OCI-LY7 (cell line): ENCODE data around the gene CDK17. TPM values are rescaled to one million over a fixed set of nuclear protein-coding genes. Genes with fewer than 3 reads are reported as not detected.
"Not testable (repeated sequence)": the region's sequence is repeated elsewhere in the genome, so short reads cannot be mapped to it uniquely, and the experiment has no call there.

Source experiments
- BruUV-seq: library from RNA; stranded (reverse); fragments of 400-500 nt; replicated peaks from 2 replicates; lab custom pipeline; 2021; lab: Mats Ljungman, UMichigan
- CTCF ChIA-PET: fragments of 300-600 bp; sonication (Branson Sonifier 250); formaldehyde crosslinking; loops from one replicate; lab custom pipeline; 2022; ENCODE audit warnings: antibody characterized with exemption; ENCODE audit not compliant: unreplicated experiment; lab: Charles Lee
- POLR2A ChIA-PET: fragments of 300-600 bp; sonication (Branson Sonifier 250); formaldehyde crosslinking; loops from one replicate; lab custom pipeline; 2022; ENCODE audit warnings: antibody characterized with exemption; lab: Charles Lee
- DNase-seq: peaks from one replicate; pipeline ENCODE4 v3.0.0-alpha.2; 2015; ENCODE audit warnings: low spot score
- H2AFZ ChIP-seq: fragments of 200-600 bp; sonication (generic), shearing (Covaris generic); 2 replicates; pipeline ENCODE4 v1.6.1; 2014; ENCODE audit warnings: mild to moderate bottlenecking, antibody characterized with exemption, low read length, moderate library complexity
- H3K27ac ChIP-seq: fragments of 200-600 bp; sonication (generic); 2 replicates; pipeline ENCODE4 v1.5.1; 2014; ENCODE audit warnings: mixed run types, low read depth, mild to moderate bottlenecking, moderate library complexity, low read length, inconsistent platforms; ENCODE audit not compliant: poor library complexity, severe bottlenecking
- H3K36me3 ChIP-seq: fragments of 200-600 bp; sonication (generic); 2 replicates; pipeline ENCODE4 v1.6.1; 2014; ENCODE audit warnings: mild to moderate bottlenecking, antibody characterized with exemption, low read length, moderate library complexity, mixed read lengths; ENCODE audit not compliant: insufficient read depth
- H3K4me1 ChIP-seq: fragments of 200-600 bp; sonication (generic); 2 replicates; pipeline ENCODE4 v1.5.1; 2014; ENCODE audit warnings: mild to moderate bottlenecking, low read length; ENCODE audit not compliant: insufficient read depth, poor library complexity, severe bottlenecking
- H3K4me2 ChIP-seq: fragments of 200-600 bp; sonication (generic); 2 replicates; pipeline ENCODE4 v1.6.1; 2014; ENCODE audit warnings: mild to moderate bottlenecking, low read length
- H3K4me3 ChIP-seq: fragments of 200-600 bp; sonication (generic); 2 replicates; pipeline ENCODE4 v1.5.1; 2014; ENCODE audit warnings: mild to moderate bottlenecking, low read depth, low read length; ENCODE audit not compliant: poor library complexity, severe bottlenecking
- H3K79me2 ChIP-seq: fragments of 200-600 bp; sonication (generic); 2 replicates; pipeline ENCODE4 v1.6.1; 2016; ENCODE audit warnings: low read depth, mild to moderate bottlenecking, low read length, moderate library complexity, mixed read lengths; ENCODE audit not compliant: insufficient read depth
- H3K9me2 ChIP-seq: fragments of 200-600 bp; sonication (generic); 2 replicates; pipeline ENCODE4 v1.6.1; 2016; ENCODE audit warnings: mild to moderate bottlenecking, low read length, mixed read lengths; ENCODE audit not compliant: insufficient read depth
- H3K9me3 ChIP-seq: fragments of 200-600 bp; sonication (generic); 2 replicates; pipeline ENCODE4 v1.6.1; 2014; ENCODE audit warnings: mild to moderate bottlenecking, mixed run types, low read length, mixed read lengths
- H4K20me1 ChIP-seq: fragments of 200-600 bp; sonication (generic); 2 replicates; pipeline ENCODE4 v1.6.1; 2014; ENCODE audit warnings: mild to moderate bottlenecking, antibody characterized with exemption, low read length, moderate library complexity, mixed read lengths; ENCODE audit not compliant: insufficient read depth
- CTCF ChIP-seq: fragments of 200-600 bp; sonication (generic); conservative IDR thresholded peaks from 2 replicates; pipeline ENCODE4 v1.5.1; 2014; ENCODE audit warnings: mild to moderate bottlenecking, antibody characterized with exemption, low read length, moderate library complexity, mixed read lengths
- EZH2phosphoT487 ChIP-seq: fragments of 200-600 bp; sonication (generic); IDR thresholded peaks from 2 replicates; pipeline ENCODE4 v1.6.1; 2018; ENCODE audit warnings: low read depth, borderline replicate concordance, mild to moderate bottlenecking, mixed run types, antibody characterized with exemption, low read length, moderate library complexity, mixed read lengths
- intact Hi-C: fragments of 100-400 bp; cut with micrococcal nuclease; formaldehyde crosslinking; loops from one replicate; pipeline ENCODE4 v1.10.0; 2022; ENCODE audit not compliant: unreplicated experiment
- total RNA-seq, 2 experiments: library from RNA; depleted of rRNA in 1 of 2; stranded (reverse); fragments of >200 nt in 1 of 2; shearing (Covaris generic) in 1 of 2; gene quantifications; 2 replicates each; pipeline ENCODE4 v1.2.3, GENCODE V29; 2014 to 2022

CDK17 gene
- total RNA-seq, 2 experiments from 2014 or later = 34.5 to 43.4 TPM

GRCh38 chr12:96343347-96343954, 56.8 kb downstream of the CDK17 start:
- DNase-seq = peak; percentile 10
- POLR2A ChIA-PET = interaction anchor here (1.0 kb wide), 1 partner anchor 8 kb away, joined by 3 read pairs; no protein-coding TSS in a partner anchor
- CTCF ChIA-PET = no interaction called here
- Histone ChIP-seq H3K4me2 (no peak overlapping the region), H3K79me2 (peaks cover 84% of the 10 kb centered on the region), H3K4me1 (peaks cover 28% of the 10 kb centered on the region), H3K36me3 (peaks cover 39% of the 10 kb centered on the region), H3K9me2 (no peaks in the 10 kb centered on the region), H2AFZ (no peak overlapping the region), H4K20me1 (no peaks in the 10 kb centered on the region), H3K4me3 (no peak overlapping the region), H3K9me3 (peaks cover 30% of the 10 kb centered on the region; the same call in 1 of the 2 replicates), H3K27ac (no peak overlapping the region)
- TF ChIP-seq CTCF (no peak), EZH2phosphoT487 (no peak)
- BruUV-seq = no TSS peak
- intact Hi-C loops = no loop called here

- BruUV-seq, H3K4me3 ChIP-seq, DNase-seq, H2AFZ ChIP-seq, CTCF ChIA-PET, H4K20me1 ChIP-seq, H3K4me2 ChIP-seq, H3K9me2 ChIP-seq, intact Hi-C loops, H3K27ac ChIP-seq: not testable (repeated sequence)
- H3K9me3 ChIP-seq = peaks cover 40% of the 10 kb centered on the region
- POLR2A ChIA-PET = interaction anchor here (0.6 to 1.1 kb wide), 2 partner anchors 11 to 120 kb away, joined by 3 to 4 read pairs; no protein-coding TSS in a partner anchor
- H3K36me3 ChIP-seq = peaks cover 54% of the 10 kb centered on the region
- H3K79me2 ChIP-seq = peaks cover 73% of the 10 kb centered on the region
- H3K4me1 ChIP-seq = peaks cover 15% of the 10 kb centered on the region
Observed at GRCh38 chr12:96339666-96340065, 60.6 kb downstream of the CDK17 start.

GRCh38 chr12:96338852-96339471, 61.3 kb downstream of the CDK17 start:
- ChIA-PET CTCF (no interaction called here), POLR2A (interaction anchor here (0.6 to 1.9 kb wide), 2 partner anchors 8 to 121 kb away, joined by 3 to 12 read pairs; no protein-coding TSS in a partner anchor)
- Histone ChIP-seq H4K20me1 (no peaks in the 10 kb centered on the region), H3K79me2 (peaks cover 73% of the 10 kb centered on the region), H3K9me2 (no peaks in the 10 kb centered on the region), H3K4me1 (peaks cover 15% of the 10 kb centered on the region), H2AFZ (no peak overlapping the region), H3K36me3 (peaks cover 53% of the 10 kb centered on the region), H3K4me3 (no peak overlapping the region), H3K4me2 (no peak overlapping the region), H3K27ac (no peak overlapping the region), H3K9me3 (peaks cover 33% of the 10 kb centered on the region)
- BruUV-seq = no TSS peak
- TF ChIP-seq CTCF (no peak), EZH2phosphoT487 (no peak)
- DNase-seq = no peak
- intact Hi-C loops = no loop called here
